GM18868 (cell line): Measurements from ENCODE around the gene ZFAND2A.
"Not testable (repeated sequence)": the region's sequence is repeated elsewhere in the genome, so short reads cannot be mapped to it uniquely, and the experiment has no call there.

ENCODE experiments used
- ATAC-seq: cut with Tn5 transposase; IDR thresholded peaks from one replicate; pipeline ENCODE4 v1.9.1; 2021; ENCODE audit warnings: mild to moderate bottlenecking, moderate library complexity; ENCODE audit not compliant: unreplicated experiment

ZFAND2A gene

DNA sequence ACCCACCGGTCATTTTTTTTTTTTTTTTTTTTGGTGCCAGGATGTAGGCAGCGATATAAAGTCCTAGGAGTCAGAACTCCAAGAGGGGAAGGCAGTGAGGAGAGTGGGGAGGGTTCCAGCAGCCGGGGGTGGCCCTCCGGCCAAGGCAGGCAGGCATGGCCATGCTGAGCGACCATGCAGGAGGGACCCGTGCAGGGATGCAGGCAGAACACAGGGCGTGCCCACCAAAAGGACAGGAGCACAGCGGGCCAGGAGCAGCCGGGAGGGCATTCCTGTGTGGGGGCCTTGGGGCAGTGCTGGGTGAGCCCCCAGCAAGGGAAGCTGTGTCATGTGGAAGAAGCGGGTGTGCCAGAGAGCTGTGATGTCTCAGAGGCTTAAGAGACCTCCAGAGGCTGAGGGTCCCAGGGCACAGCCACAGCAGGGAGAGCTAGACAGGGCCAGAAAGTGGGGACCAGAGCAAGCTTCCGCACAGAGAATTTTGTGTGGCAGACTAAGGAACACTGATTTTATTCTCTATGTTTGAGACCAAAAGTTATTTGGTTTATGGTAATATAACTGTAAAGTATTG is 5.7 kb downstream of the ZFAND2A start:
- no peak for ATAC-seq

DNA sequence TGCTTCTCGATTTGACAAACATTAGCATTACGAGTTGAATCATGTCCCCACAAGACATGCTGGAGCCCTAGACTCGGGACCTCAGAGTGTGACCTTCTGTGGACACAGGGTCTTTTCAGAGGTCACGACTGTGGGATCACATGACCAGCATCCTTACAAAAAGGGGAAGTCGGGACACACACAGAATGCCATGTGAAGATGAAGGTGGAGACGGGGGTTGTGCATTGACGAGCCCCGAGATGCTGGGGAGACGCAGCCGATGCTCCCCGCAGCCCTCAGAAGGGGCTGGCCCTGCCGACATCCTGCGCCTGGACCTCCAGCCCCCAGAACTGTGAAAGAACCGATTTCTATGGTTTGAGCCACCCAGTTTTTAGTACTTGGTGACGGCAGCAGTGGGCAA is 7.5 kb downstream of the ZFAND2A start:
- no peak for ATAC-seq

- no peak for ATAC-seq
These were observed 8.2 kb downstream of the ZFAND2A start for GRCh38 chr7:1151653-1152425.

GRCh38 chr7:1151156-1151555 is 8.8 kb downstream of the ZFAND2A start:
- no peak for ATAC-seq

GRCh38 chr7:1150400-1151002 is 9.5 kb downstream of the ZFAND2A start:
- no peak for ATAC-seq

GRCh38 chr7:1149351-1149794 is 10.6 kb downstream of the ZFAND2A start:
- ATAC-seq: no peak

GRCh38 chr7:1147873-1148272 is 12.1 kb downstream of the ZFAND2A start:
- not testable (repeated sequence) for ATAC-seq

DNA sequence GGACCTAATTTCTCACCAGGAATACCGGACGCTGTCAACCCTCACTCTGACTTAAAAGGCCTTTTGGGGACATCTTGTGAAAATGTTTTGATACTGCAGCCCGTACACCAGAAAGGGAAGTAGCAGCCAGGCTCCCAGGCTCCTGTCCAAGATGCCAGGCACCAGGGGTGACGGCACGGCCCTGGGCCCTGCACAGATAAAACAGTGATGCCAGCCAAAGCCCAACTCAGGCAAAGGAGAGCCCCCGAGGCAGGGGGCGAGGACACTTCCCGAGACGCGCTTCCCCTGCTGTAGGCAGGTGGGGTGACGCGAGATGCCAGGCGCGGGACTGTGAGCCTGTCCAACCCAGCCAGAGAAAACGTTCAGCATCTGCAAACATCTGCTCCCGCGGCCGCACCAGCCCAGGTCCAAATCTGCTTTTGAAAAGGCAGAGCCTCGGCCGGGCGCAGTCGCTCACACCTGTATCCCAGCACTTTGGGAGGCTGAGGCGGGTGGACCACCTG is 15.7 kb downstream of the ZFAND2A start:
- no peak for ATAC-seq

GRCh38 chr7:1143031-1143430 is 17.0 kb downstream of the ZFAND2A start:
- ATAC-seq: not testable (repeated sequence)

- ATAC-seq: no peak
These were observed 17.9 kb downstream of the ZFAND2A start for GRCh38 chr7:1142051-1142635.

DNA sequence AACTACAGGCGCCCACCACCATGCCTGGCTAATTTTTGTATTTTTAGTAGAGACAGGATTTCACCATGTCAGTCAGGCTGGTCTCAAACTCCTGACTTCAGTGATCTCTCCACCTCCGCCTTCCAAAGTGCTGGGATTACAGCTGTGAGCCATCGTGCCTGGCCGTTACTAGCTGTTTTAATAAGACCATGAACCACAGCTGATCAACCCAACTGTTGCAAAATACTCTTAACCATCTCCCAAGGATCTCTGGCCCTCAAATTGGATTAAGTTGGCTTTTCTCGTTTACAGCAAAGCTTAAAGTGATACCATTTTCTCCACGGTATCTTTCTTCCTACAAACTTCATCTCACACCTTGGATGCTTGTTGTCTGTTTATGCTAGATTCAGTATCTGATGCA is 18.3 kb downstream of the ZFAND2A start:
- no peak for ATAC-seq

DNA sequence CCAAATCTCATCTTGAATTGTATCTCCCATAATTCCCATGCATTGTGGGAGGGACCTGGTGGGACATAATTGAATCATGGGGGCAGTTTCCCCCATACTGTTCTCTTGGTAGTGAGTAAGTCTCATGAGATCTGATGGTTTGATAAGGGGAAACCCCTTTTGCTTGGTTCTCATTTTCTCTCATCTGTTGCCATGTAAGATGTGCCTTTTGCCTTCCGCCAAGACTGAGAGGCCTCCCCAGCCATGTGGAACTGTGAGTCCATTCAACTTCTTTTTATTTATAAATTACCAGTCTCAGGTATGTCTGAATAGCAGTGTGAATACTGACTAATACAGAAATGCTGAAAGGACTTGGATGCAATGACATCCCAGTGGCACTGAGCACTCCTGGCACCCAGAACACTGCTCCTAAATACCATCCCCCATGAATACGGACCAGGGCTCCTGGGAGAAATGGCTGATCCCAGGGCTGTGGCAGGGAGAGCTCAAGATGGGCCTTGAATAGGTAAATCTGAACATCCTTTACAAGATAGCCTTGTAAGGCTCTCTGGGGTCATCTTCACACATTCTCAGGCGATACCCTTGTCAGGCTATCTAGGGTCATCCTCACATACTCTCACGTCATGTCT is 19.4 kb downstream of the ZFAND2A start:
- ATAC-seq: no peak

DNA sequence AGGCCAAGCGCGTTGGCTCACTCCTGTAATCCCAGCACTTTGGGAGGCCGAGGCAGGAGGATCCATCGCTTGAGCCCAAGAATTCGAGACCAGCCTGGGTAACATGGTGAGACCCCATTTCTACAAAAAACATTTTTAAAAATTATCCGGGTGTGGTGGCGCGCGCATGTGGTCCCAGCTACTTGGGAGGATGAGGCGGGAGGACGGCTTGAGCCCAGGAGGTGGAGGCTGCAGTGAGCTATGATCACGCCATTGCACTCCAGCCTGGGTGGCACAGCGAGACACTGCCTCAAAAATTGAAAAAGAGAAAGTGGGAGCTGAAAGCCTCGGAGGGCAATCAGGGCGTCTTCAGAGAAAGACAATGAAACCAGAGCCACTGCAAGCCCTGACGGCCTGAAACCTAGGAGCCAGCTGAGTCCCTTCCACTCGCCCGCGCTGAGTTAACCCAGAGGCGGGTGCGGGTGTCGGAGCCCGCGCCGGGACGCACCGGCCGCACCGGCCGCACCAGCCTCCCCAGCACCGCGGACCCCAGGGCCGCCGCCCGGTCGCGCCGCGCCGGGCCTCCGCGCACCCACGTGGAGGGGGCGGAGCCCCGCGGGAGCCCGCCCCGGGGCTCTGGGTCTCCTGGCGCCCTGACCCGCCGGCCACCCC is 22.4 kb downstream of the ZFAND2A start:
- peak; percentile 52 for ATAC-seq

DNA sequence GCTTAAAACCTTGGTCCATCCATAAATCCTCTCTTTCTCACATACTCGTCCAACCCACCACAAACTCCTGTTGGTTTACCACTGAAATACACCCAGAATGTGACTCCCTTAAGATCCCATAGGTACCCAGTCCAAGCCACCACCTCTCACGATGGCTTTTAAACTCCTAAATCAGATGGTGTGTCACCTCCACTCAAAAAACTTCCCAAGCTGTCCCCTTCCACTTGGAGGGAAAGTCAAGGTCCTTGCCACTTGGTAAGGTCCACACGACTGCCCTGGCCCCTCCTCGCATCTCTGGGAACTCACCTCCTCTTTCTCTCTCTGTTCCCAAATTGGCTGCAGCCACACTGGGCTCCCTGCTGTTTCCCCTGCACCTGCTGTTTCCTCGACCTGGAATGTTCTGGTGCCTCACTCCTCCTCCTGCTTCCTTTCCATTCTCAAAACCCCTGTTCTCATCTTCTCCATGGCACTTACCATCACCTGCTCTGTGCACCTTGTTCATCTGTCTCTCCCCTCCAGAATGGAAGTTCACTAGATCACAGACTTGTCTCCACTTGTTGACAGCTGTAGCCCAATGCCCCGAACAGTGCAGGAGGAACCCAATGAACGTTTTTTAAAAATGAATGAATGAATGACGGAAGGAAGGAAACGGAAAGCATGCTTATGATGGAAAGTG is 23.0 kb downstream of the ZFAND2A start:
- no peak for ATAC-seq

DNA sequence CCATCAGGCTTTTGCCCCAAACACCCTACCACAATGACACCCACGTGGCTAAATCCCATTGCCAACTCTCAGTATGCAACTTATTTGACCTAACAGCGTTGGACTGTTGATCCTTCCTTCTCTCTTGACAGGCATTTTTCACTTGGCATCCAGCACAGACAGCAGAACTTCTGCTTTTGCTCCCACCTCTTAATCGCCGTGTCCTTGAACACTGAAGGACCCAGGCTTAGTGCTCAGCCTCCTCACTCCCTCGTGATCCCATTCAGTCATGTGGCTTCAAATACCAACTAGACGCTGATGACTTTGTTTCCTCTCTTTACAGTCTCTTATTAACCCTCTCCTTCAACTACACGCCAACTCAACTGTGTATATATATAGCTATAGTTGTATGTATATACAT is 25.0 kb downstream of the ZFAND2A start:
- no peak for ATAC-seq

DNA sequence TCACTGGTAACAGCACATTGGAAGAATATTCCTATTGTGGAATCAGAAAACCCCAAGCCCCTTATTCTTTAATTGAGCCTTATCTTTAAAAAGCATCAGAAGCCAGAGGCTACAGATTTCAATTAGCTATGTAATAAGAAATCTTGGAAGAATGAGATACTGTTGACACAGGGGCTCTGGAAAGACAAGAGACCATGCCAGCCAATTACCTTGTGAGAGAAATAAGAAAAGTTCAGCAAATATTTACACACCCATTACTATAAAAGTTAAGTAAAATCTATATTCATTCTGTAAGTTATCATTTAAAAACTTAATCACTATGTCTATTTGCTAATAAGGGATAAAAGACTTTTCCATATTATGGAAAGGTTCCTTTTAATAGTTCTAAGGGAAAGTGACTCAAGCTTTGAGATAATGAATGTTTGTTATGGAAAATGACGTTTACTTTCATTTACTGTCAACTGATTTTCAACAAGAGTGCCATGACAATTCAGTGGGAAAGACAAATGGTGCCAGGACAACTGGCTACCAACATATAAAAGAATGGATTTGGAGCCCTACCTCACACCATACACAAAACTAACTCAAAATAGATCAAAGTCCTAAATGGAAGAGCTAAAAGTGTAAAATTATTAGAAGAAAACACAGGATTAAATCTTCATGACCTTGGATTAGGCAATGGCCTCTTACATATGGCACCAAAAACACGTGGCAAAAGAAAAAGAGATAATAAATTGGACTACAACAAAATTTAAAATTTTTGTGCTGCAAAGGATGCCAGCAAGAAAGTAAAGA is 28.3 kb downstream of the ZFAND2A start:
- ATAC-seq: no peak

DNA sequence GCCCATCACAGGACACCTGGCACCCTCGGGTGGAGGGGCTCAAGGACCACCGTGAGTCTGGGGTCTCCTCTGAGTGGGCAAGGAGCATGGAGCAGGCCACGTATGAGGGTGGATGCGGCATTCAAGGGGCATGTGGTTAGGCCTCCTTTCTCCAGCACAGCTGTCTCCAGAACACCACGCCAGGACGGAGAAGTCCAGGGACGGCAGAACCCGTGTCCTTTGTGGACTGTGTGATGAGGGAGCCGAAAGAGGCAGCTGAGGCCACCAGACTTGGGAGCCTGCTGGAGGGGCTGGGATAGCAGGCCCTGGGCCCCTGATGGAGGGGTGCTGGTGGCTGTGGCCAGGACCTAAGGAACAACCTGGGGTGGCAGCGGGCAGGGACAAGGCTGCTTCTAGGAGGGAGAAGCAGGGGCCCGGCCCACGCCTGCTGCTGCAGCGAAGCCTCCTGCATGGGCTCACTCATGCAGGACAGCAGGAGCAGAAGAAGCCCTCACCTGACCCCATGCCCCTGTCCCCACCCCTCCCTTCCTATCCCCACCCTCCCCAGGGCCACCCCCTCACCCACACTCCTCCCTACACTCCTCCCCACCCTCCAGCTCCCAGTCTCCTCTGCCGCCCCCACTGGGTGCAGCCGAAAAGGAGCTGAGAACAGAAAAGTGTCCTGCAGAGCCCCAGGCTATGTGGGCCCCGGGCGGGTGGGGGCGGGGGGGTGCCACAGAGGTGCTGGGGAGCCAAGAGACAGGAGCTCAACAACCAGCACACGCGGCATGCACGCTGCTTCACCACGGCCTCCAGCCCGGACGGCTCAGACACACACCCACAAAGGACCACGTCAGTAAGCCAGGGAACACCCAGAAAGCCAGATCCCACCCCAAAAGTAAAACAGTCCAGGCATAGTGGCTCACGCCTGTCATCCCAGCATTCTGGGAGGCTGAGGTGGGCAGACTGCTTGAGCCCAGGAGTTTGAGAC is 29.7 kb downstream of the ZFAND2A start:
- no peak for ATAC-seq

- no peak for ATAC-seq
These were observed 30.6 kb downstream of the ZFAND2A start for GRCh38 chr7:1129431-1129830.
